GM12873 (cell line): ENCODE data around the gene RBL1.

ENCODE experiments used
- TF ChIP-seq, protein P1 (sequence below): IDR thresholded peaks from 2 replicates; pipeline ENCODE4 v1.5.1; 2012; ENCODE audit warnings: low read depth, mild to moderate bottlenecking, moderate library complexity, low read length, control low read depth; ENCODE audit not compliant: insufficient read depth; ENCODE audit errors: missing control alignments

Gene RBL1

DNA sequence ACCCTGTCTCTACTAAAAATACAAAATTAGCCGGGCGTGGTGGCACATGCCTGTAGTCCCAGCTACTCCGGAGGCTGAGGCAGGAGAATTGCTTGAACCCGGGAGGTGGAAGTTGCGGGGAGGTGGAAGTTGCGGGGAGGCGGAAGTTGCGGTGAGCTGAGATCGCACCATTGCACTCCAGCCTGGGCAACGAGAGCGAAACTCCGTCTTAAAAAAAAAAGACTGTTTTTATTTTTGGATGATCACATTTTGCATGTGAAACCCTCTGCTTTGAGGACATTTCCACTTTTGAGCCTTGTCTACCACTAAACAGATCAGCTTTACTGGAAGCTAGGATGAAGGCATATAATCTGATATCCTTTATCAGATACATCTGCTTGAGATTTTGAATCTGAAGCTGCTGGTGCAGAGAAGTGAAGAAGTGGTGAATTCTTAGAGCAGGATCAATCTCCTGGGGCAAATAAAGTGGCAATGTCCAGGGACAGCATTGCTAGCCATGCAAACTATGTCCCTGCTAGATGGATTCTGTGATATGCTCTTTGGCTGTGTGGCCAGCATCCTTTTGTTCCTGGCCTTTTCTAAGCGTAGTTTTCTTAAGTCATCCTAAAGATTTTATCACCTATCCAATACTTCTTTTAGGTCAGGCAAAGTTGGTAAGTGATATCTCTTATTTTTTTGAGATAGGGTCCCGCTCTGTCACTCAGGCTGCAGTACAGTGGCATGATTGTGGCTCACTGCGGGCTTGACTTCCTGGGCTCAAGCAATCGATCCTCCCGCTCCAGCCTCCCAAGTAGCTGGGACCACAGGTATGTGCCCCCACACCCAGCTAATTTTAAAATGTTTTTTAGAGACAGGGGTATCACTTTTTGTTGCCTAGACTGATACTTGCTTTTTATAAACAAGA is 23.3 kb downstream of the RBL1 start:
- TF ChIP-seq, protein P1, sequence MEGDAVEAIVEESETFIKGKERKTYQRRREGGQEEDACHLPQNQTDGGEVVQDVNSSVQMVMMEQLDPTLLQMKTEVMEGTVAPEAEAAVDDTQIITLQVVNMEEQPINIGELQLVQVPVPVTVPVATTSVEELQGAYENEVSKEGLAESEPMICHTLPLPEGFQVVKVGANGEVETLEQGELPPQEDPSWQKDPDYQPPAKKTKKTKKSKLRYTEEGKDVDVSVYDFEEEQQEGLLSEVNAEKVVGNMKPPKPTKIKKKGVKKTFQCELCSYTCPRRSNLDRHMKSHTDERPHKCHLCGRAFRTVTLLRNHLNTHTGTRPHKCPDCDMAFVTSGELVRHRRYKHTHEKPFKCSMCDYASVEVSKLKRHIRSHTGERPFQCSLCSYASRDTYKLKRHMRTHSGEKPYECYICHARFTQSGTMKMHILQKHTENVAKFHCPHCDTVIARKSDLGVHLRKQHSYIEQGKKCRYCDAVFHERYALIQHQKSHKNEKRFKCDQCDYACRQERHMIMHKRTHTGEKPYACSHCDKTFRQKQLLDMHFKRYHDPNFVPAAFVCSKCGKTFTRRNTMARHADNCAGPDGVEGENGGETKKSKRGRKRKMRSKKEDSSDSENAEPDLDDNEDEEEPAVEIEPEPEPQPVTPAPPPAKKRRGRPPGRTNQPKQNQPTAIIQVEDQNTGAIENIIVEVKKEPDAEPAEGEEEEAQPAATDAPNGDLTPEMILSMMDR: no peak

DNA sequence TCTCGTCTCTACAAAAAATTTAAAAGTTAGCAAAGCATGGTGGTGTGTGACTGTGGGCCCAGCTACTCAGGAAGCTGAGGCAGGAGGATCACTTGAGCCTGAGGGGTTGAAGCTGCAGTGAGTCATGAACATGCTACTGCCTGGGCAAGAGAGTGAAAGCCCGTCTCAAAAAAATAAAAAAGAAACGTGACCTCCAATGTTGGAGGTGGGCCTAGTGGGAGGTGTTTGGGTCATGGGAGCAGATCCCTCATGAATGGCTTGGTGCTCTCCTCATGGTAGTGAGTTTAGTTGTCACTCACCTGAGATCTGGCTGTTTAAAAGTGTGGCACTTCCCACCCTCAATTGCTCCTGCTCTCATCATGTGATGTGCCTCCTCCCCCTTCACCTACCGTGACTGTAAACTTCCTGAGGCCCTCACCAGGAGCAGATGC is 24.3 kb downstream of the RBL1 start:
- TF ChIP-seq, protein P1: no peak

DNA sequence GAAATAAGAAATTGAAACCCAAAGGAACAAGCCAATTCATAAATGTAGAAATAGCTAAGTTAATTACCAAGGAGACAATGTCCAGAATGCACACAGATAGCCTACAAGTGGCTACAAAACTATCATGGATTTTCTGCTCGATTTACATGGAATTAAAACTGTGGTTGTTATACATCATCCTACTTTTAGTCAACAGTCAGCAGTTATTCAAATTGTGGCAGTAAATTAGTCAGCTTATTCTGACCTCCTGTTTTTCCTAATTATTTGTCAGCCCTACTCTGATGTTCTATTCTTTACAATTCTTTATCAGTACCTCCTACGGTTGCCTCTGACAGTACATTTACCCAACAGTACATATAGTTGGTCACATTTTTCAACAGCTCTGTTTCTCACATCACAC is 29.6 kb downstream of the RBL1 start:
- TF ChIP-seq, protein P1: no peak

DNA sequence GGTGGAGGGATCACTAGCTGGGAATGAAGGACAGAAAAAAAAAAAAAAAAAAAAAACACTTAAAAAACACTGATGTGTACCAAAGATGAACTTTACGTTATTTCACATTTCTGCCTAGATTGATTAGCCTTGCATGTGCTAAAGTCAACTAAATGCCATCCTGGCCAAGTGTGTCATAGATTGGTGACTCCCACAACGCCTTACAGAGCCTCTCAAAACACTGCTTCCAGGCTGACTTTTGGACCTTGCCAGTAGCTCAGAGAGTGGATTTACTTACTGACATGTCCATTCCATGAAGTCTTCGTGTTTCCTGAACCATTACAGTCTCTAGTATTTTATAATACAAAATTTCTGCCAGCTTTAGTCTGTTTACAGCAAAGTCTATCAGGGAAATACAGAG is 40.5 kb downstream of the RBL1 start:
- TF ChIP-seq, protein P1: no peak

DNA sequence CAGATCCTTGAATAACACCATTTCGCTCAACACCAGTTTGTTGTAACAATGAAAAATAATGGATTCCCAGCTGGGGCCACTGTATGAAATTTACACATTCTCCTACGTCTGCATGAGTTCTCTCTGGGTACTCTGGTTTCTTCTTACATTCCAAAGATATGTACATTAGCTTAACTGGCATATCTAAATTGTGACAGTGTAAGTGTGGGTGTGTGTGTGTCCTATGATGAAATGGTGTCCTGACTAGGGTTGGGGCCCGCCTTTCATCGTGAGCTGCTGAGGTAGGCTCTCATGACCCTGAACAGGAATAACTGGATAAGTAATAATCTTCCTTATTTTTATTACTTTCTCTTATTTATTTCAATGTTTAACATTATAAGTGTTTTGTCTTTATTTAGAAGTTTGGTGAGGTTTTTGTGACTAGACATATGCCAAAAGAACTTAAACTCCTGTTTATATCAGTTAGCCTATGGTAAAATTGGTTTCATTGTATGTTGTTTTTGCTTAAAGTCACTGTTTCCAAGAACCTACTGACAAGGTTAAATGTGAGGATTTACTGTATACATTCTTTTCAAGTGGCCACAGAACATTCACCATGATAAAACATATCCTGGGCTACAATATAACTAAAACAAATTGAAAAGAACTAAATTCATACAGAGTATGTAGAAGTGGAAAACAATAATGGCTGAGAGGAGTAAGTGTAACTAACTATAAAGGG is 42.4 kb downstream of the RBL1 start:
- TF ChIP-seq, protein P1: no peak

DNA sequence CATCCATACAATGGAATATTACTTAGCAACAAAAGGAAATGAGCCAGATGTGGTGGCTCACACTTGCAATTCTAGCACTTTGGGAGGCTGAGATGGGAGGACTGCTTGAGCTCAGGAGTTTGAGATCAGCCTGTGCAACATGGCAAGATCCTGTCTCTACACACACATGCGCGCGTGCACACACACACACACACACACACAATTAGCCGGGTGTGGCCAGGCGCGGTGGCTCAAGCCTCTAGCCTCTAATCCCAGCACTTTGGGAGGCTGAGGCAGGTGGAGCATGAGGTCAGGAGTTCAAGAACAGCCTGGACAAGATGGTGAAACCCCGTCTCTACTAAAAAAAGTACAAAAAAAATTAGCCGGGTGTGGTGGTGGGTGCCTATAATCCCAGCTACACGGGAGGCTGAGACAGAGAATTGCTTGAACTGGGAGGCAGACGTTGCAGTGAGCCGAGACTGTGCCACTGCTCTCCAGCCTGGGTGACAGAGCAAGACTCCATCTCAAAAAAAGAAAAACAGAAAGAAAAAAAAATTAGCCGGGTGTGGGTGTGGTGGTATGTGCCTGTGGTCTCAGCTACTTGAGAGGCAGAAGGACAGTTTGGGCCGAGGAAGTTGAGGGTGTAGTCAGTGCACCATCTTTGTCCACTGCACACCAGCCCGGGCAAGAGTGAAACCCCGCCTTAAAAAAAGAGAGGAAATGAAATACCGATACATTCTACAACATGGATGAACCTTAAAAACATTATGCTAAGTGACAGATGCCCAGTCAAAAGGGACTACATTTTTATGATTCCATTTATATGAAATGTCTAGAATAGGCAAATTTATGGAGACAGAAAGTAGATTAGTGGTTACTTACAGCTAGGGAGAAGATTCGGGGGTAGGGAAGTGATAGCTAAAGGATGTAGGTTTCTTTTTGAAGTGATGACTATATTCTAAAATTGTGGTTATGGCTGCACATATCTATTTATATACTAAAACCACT is 52.5 kb downstream of the RBL1 start:
- TF ChIP-seq, protein P1: no peak
